Panc1 (cell line): Measurements from ENCODE around the gene CNGA3.

Experiments used
- POLR2AphosphoS5 ChIP-seq: IDR thresholded peaks from 2 replicates; pipeline ENCODE4 v1.6.1; 2012; ENCODE audit warnings: mild to moderate bottlenecking, low read depth, low read length, moderate library complexity
- SIN3A ChIP-seq: IDR thresholded peaks from 2 replicates; pipeline ENCODE4 v1.6.1; 2012; ENCODE audit warnings: low read depth, mild to moderate bottlenecking, low read length, moderate library complexity, borderline replicate concordance; ENCODE audit not compliant: insufficient read depth
- TCF7L2 ChIP-seq: IDR thresholded peaks from 2 replicates; pipeline ENCODE4 v1.6.1; 2011; ENCODE audit warnings: mild to moderate bottlenecking, low read depth, low read length, inconsistent platforms
- TF ChIP-seq, protein P1 (sequence below): fragments of 450-650 bp; IDR thresholded peaks from 2 replicates; pipeline ENCODE4 v1.5.1; 2017; ENCODE audit warnings: mild to moderate bottlenecking
- TF ChIP-seq, protein P2 (sequence below), 2 experiments: IDR thresholded peaks; 2 replicates each; pipeline ENCODE4 v1.6.1; 2011 to 2012; ENCODE audit warnings: low read depth in 2 of 2, control low read depth in 1 of 2, low read length in 1 of 2, mild to moderate bottlenecking in 1 of 2, moderate library complexity in 1 of 2; ENCODE audit not compliant: insufficient read depth in 1 of 2

DNA sequence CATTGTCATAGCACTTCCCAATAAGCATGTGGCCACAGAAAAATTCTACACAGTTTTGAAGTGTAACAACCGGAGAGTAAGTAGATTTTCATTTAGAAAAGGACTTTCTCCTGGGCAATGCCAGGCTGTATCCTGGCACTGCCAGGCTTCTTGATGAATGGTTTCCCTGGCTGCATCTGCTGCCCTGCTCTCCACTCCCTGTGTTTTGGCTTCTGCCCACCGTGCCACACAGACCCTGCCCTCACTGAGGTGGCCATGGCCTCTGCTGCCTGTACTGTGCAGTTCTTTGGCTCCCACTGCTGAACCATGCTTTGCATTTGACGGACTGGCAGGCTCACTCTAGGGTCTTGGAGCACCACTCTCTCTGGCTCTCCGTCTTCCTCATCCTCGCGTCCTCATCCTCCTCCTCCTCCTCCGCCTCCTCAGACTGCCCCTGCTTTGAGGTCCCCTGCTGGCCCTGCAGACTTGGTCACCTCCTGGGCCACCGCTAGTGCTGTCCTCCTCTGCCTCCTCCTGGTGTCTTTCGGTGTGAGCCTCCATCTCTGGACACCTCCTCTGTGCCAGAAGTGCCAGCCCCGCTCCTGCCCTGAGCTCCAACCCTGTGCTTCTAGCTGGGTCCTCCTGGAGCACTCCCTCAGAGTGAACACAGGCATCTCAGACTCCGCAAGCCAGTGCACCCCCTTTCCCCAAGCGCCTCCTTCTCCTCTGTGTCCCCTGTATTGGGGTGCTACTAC, 45.9 kb upstream of the CNGA3 start:
- TF ChIP-seq, protein P1, sequence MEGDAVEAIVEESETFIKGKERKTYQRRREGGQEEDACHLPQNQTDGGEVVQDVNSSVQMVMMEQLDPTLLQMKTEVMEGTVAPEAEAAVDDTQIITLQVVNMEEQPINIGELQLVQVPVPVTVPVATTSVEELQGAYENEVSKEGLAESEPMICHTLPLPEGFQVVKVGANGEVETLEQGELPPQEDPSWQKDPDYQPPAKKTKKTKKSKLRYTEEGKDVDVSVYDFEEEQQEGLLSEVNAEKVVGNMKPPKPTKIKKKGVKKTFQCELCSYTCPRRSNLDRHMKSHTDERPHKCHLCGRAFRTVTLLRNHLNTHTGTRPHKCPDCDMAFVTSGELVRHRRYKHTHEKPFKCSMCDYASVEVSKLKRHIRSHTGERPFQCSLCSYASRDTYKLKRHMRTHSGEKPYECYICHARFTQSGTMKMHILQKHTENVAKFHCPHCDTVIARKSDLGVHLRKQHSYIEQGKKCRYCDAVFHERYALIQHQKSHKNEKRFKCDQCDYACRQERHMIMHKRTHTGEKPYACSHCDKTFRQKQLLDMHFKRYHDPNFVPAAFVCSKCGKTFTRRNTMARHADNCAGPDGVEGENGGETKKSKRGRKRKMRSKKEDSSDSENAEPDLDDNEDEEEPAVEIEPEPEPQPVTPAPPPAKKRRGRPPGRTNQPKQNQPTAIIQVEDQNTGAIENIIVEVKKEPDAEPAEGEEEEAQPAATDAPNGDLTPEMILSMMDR: no peak
- no peak for TF ChIP-seq POLR2AphosphoS5
- TF ChIP-seq, protein P2, sequence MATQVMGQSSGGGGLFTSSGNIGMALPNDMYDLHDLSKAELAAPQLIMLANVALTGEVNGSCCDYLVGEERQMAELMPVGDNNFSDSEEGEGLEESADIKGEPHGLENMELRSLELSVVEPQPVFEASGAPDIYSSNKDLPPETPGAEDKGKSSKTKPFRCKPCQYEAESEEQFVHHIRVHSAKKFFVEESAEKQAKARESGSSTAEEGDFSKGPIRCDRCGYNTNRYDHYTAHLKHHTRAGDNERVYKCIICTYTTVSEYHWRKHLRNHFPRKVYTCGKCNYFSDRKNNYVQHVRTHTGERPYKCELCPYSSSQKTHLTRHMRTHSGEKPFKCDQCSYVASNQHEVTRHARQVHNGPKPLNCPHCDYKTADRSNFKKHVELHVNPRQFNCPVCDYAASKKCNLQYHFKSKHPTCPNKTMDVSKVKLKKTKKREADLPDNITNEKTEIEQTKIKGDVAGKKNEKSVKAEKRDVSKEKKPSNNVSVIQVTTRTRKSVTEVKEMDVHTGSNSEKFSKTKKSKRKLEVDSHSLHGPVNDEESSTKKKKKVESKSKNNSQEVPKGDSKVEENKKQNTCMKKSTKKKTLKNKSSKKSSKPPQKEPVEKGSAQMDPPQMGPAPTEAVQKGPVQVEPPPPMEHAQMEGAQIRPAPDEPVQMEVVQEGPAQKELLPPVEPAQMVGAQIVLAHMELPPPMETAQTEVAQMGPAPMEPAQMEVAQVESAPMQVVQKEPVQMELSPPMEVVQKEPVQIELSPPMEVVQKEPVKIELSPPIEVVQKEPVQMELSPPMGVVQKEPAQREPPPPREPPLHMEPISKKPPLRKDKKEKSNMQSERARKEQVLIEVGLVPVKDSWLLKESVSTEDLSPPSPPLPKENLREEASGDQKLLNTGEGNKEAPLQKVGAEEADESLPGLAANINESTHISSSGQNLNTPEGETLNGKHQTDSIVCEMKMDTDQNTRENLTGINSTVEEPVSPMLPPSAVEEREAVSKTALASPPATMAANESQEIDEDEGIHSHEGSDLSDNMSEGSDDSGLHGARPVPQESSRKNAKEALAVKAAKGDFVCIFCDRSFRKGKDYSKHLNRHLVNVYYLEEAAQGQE (IDR thresholded peaks at IDR 0.05; ENCODE audit: insufficient read depth in 1 of 2, low read depth in 2 of 2, low read length in 1 of 2): no peak
- TF ChIP-seq SIN3A: no peak
- TF ChIP-seq TCF7L2: no peak
